ENCODE results near the gene ENDOV. TPM values are rescaled to one million over a fixed set of nuclear protein-coding genes. Genes with fewer than 3 reads are reported as not detected.
A peak's percentile ranks its signal among the peaks of the same experiment; 100 is the strongest.

ENDOV gene
- total RNA-seq, 1 donor from 2014 or later, result 39.1 TPM

DNA sequence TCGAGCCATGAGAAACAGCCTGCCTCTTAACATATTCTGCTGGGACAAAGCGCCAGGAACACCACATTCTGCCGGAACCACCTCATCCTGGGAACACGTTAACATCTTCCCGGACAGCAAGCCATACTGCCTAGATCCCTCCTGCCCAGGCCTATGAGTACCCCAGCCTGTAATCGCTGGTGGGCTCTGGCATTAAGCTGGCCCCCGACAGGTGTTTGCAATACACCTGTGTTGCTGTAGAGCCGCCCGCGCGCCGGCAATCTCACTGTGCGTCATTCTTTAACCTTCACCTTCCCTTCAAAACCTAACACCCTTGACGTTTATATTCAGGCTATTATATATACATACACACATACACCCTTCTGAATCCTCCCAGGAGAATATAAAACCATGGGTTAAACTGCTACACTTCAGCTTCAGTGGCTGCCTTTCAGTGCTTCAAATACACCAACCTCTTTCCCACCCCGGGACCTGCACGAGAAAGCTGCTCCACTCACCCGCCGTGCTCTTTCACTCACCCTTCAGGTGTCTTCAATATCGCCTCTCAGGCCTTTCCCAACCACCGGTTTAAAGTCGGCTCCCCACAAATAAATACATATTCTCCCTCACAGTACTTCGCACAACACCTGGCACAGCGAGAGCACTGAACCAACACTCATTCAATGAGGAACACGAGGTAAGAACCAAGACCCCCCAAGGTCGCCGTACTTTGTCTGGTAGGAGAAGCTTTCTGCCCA lies 1.0 kb upstream of the ENDOV start:
- DNase-seq (ENCODE audit: extremely low spot score, unreplicated experiment), result no peak
- Mint-ChIP-seq H3K27me3 (ENCODE audit: unreplicated experiment) (peaks cover 3% of the 10 kb centered on the region), H3K27ac (ENCODE audit: unreplicated experiment) (peak overlapping the region; percentile 98)

DNA sequence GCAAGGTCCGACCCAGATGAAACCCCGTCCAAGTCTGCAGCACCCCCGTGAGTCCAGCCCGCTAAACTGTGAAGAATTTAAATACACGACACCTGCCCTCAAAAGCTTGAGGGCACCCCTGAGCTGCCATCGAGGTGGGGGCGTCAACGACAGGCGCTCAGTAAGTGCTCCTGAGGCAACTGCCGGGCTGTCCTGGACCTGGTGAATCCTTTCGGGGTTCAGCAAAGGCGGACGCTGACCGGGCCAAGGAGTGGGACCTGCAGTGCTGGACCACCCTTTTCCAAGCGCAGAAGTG lies 512 bp upstream of the ENDOV start:
- no peaks in the 10 kb centered on the region for H3K9me3 Mint-ChIP-seq (ENCODE audit: unreplicated experiment)
- H3K4me1 Mint-ChIP-seq (ENCODE audit: unreplicated experiment), result peaks cover 26% of the 10 kb centered on the region
- H3K27me3 Mint-ChIP-seq (ENCODE audit: unreplicated experiment), result peaks cover 3% of the 10 kb centered on the region
- TF ChIP-seq, protein P1, sequence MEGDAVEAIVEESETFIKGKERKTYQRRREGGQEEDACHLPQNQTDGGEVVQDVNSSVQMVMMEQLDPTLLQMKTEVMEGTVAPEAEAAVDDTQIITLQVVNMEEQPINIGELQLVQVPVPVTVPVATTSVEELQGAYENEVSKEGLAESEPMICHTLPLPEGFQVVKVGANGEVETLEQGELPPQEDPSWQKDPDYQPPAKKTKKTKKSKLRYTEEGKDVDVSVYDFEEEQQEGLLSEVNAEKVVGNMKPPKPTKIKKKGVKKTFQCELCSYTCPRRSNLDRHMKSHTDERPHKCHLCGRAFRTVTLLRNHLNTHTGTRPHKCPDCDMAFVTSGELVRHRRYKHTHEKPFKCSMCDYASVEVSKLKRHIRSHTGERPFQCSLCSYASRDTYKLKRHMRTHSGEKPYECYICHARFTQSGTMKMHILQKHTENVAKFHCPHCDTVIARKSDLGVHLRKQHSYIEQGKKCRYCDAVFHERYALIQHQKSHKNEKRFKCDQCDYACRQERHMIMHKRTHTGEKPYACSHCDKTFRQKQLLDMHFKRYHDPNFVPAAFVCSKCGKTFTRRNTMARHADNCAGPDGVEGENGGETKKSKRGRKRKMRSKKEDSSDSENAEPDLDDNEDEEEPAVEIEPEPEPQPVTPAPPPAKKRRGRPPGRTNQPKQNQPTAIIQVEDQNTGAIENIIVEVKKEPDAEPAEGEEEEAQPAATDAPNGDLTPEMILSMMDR (IDR thresholded peaks at IDR 0.05), result peak; percentile 19
- peak overlapping the region; percentile 98 for H3K27ac Mint-ChIP-seq (ENCODE audit: unreplicated experiment)
- peak overlapping the region; percentile 88 for H3K4me3 Mint-ChIP-seq (ENCODE audit: unreplicated experiment)
- no peak for DNase-seq (ENCODE audit: extremely low spot score, unreplicated experiment)
- H3K36me3 Mint-ChIP-seq (ENCODE audit: unreplicated experiment), result peaks cover 8% of the 10 kb centered on the region

More for the DNA sequence above, 1.0 kb upstream of the ENDOV start:
- Mint-ChIP-seq H3K4me3 (ENCODE audit: unreplicated experiment) (peak overlapping the region; percentile 88), H3K36me3 (ENCODE audit: unreplicated experiment) (peaks cover 7% of the 10 kb centered on the region), H3K9me3 (ENCODE audit: unreplicated experiment) (no peaks in the 10 kb centered on the region), H3K4me1 (ENCODE audit: unreplicated experiment) (peaks cover 26% of the 10 kb centered on the region)
- TF ChIP-seq, protein P1 (IDR thresholded peaks at IDR 0.05), result no peak

DNA sequence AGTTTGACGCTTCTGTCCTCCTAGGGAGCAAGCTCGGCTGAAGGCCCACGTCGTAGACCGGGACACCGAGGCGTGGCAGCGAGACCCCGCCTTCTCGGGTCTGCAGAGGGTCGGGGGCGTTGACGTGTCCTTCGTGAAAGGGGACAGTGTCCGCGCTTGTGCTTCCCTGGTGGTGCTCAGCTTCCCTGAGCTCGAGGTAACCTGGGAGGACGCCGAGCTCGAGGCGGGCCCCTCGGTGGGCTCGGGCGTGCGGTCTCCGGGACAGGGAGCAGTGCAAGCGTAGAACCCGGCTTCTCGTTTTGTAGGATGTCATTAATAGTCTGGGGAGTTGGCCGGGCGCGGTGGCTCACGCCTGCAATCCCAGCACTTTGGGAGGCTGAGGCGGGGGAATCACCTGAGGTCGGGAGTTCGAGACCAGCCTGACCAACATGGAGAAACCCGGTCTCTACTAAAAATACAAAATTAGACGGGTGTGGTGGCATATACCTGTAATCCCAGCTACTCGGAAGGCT lies 715 bp downstream of the ENDOV start:
- TF ChIP-seq, protein P1 (IDR thresholded peaks at IDR 0.05), result no peak
- H3K9me3 Mint-ChIP-seq (ENCODE audit: unreplicated experiment), result no peaks in the 10 kb centered on the region
- peaks cover 26% of the 10 kb centered on the region for H3K4me1 Mint-ChIP-seq (ENCODE audit: unreplicated experiment)
- peaks cover 15% of the 10 kb centered on the region for H3K36me3 Mint-ChIP-seq (ENCODE audit: unreplicated experiment)
- peaks cover 3% of the 10 kb centered on the region for H3K27me3 Mint-ChIP-seq (ENCODE audit: unreplicated experiment)
- H3K4me3 Mint-ChIP-seq (ENCODE audit: unreplicated experiment), result peak overlapping the region; percentile 88
- peak overlapping the region; percentile 98 for H3K27ac Mint-ChIP-seq (ENCODE audit: unreplicated experiment)
- no peak for DNase-seq (ENCODE audit: extremely low spot score, unreplicated experiment)

DNA sequence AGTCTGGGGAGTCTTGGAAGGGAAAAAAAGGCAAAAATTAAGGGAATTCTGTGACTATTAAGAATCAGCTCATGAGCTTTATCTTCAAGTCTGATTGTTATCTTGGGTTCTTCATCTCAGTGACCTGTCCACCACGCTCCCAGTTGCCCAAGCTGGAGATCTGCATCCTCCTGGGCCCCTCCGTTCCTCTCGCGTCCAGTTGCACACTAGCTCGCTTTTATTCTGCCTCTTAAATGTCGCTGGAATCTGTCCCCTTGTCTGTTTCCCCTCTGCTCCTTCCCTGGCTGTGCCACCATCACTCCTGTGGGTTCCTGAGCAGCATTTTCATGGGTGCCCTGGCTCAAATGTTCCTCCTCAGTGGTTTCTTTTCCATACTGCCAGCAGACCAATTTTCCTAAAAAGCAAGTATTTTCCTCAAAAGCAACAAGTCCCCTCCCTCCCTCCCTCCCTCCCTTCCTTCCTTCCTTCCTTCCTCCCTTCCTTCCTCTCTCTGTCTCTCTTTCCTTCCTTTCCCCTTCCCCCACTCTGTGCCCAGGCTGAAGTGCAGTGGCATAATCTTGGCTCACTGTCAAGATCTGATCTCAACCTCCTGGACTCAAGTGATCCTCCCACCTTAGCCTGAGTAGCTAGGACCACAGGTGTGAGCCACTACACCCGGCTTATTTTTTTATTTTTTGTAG lies 1.4 kb downstream of the ENDOV start:
- DNase-seq (ENCODE audit: extremely low spot score, unreplicated experiment), result no peak
- H3K4me1 Mint-ChIP-seq (ENCODE audit: unreplicated experiment), result peaks cover 26% of the 10 kb centered on the region
- peak overlapping the region; percentile 47 for H3K27ac Mint-ChIP-seq (ENCODE audit: unreplicated experiment)
- H3K36me3 Mint-ChIP-seq (ENCODE audit: unreplicated experiment), result peaks cover 15% of the 10 kb centered on the region
- TF ChIP-seq, protein P1 (IDR thresholded peaks at IDR 0.05), result no peak
- peaks cover 3% of the 10 kb centered on the region for H3K27me3 Mint-ChIP-seq (ENCODE audit: unreplicated experiment)
- no peaks in the 10 kb centered on the region for H3K9me3 Mint-ChIP-seq (ENCODE audit: unreplicated experiment)
- peak overlapping the region; percentile 88 for H3K4me3 Mint-ChIP-seq (ENCODE audit: unreplicated experiment)

DNA sequence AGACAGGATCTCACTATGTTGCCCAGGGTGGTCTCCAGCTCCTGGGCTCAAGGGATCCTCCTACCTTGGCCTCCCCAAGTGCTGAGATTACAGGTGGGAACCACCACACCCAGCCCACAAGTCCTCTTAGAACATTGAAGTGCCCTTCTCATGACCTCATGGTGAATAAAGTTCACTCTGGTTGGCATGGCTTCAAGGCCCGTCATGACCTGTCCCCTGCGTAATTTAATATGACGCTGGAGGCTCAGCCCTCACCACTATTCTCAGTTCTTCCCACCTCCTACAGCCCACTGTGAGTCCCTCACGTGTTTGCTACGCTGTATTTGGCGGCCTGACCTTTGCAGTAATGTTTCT lies 1.9 kb downstream of the ENDOV start:
- peaks cover 3% of the 10 kb centered on the region for H3K27me3 Mint-ChIP-seq (ENCODE audit: unreplicated experiment)
- no peaks in the 10 kb centered on the region for H3K9me3 Mint-ChIP-seq (ENCODE audit: unreplicated experiment)
- no peak for DNase-seq (ENCODE audit: extremely low spot score, unreplicated experiment)
- TF ChIP-seq, protein P1 (IDR thresholded peaks at IDR 0.05), result no peak
- H3K36me3 Mint-ChIP-seq (ENCODE audit: unreplicated experiment), result peaks cover 15% of the 10 kb centered on the region
- H3K4me1 Mint-ChIP-seq (ENCODE audit: unreplicated experiment), result peaks cover 26% of the 10 kb centered on the region
- H3K27ac Mint-ChIP-seq (ENCODE audit: unreplicated experiment), result no peak overlapping the region
- peak overlapping the region; percentile 88 for H3K4me3 Mint-ChIP-seq (ENCODE audit: unreplicated experiment)

All from osteocyte (in vitro differentiated cells).